ENCODE measurements around the gene CABP2. TPM values are rescaled to one million over a fixed set of nuclear protein-coding genes. Genes with fewer than 3 reads are reported as not detected.

The CABP2 gene
- polyA plus RNA-seq, 4 donors = not detected

DNA sequence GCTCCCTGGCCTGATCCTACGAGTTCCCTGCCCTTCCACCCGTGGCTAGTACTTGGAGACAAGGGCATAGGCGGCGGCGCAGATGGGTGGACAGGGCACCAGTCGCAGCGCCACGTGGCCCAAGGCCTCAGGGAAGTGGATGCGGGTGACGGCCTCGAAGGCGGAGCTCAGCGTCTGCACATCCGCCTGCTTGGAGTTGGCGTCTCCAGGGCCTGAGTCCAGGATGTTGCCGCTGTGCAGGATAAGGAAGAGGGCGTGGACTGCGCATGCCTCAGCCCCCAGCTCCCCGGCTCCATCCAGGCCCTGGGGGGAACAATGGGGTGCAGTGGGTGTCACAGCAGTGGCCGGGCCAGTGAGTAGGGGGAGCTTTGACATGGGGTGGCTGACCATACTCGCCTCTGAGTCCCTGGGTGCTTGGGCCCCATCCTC lies 24.7 kb downstream of the CABP2 start:
- DNase-seq = no peak

DNA sequence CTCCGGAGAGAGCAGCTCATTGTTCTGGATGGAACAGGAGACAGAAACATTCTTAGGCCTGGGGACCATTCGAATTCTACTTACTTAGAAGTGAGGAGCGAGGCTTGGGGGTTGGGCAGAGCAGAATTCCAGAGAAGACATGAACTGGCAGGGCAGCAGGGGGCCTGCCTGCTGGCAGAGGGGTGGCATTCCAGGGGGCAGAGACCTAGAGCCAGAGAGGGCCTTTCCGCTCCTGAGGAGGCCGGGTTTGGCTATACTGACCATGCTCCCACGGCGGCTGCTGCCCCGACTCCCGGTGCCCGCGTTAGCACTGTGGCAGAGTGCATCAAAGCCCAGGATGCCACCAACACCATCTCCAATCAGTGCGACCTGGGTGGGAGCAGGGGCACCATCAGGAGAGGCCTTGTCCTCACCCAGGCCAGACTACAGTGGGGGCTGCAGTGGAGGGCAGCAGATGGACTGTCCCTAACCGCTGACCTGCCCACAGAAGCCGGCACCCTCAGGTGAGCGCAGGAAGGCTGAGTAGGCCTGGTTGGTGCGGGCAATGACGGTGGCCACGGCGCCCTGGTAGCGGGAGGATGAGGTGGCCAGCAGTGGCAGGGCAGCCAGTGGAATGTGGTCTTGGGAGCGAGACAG lies 25.5 kb downstream of the CABP2 start:
- 94 to 97% (median 96%) methylated on average over 21 of the region's 21 CpGs for WGBS, 3 donors
- DNase-seq (no peak), FAIRE-seq (no peak)
- Histone ChIP-seq H3K36me3 (ENCODE audit: control insufficient read depth in 3 of 3, insufficient read depth in 2 of 3, low read depth in 1 of 3, low read length in 3 of 3) (peaks cover 14 to 94% (median 21%) of the 10 kb centered on the region in 3 donors), H3K27me3 (ENCODE audit: control insufficient read depth in 3 of 3, insufficient read depth in 3 of 3, low read length in 3 of 3) (no peaks in the 10 kb centered on the region), H3K4me3 (ENCODE audit: low read depth in 1 of 3, low read length in 3 of 3) (no peak overlapping the region), H3K27ac (ENCODE audit: low read depth in 1 of 3, low read length in 2 of 3) (no peak overlapping the region), H3K4me1 (ENCODE audit: control insufficient read depth in 3 of 3, insufficient read depth in 2 of 3, low read depth in 1 of 3, low read length in 2 of 3) (peaks cover 0 to 7% (median 0%) of the 10 kb centered on the region in 3 donors), H3K9me3 (ENCODE audit: control insufficient read depth in 2 of 2, insufficient read depth in 1 of 2, low read depth in 1 of 2, low read length in 1 of 2) (no peaks in the 10 kb centered on the region)

More for the DNA sequence above, 24.7 kb downstream of the CABP2 start:
- Histone ChIP-seq H3K27ac (ENCODE audit: low read depth in 1 of 3, low read length in 2 of 3) (no peak overlapping the region), H3K4me1 (ENCODE audit: control insufficient read depth in 3 of 3, insufficient read depth in 2 of 3, low read depth in 1 of 3, low read length in 2 of 3) (peaks cover 0 to 13% (median 2%) of the 10 kb centered on the region in 3 donors), H3K9me3 (ENCODE audit: control insufficient read depth in 2 of 2, insufficient read depth in 1 of 2, low read depth in 1 of 2, low read length in 1 of 2) (no peaks in the 10 kb centered on the region), H3K4me3 (ENCODE audit: low read depth in 1 of 3, low read length in 3 of 3) (no peak overlapping the region), H3K36me3 (ENCODE audit: control insufficient read depth in 3 of 3, insufficient read depth in 2 of 3, low read depth in 1 of 3, low read length in 3 of 3) (peaks cover 14 to 92% (median 14%) of the 10 kb centered on the region in 3 donors), H3K27me3 (ENCODE audit: control insufficient read depth in 3 of 3, insufficient read depth in 3 of 3, low read length in 3 of 3) (no peaks in the 10 kb centered on the region)
- FAIRE-seq = no peak
- 89 to 94% (median 89%) methylated on average over 21 of the region's 21 CpGs for WGBS, 3 donors

DNA sequence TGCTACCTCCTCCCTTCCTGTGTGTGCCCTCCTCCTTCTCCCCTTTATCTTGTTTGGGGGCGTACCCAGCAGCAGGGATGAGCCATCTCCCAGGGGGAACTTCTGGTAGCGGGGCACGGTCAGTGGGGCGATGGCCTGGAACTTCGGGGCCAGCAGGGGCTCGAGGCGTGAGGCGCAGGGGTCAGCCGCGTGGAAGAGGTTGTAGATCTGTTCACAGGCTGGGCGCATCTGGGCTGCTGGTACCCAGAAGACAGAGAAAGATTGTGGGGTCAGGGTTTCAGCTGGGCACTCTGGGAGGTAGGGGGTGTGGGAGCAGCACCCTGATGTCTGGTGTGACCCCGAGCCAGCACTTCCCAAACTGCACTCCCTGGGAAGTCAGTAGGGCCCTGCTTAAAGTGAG lies 27.1 kb downstream of the CABP2 start:
- H3K4me1 ChIP-seq (ENCODE audit: control insufficient read depth in 3 of 3, insufficient read depth in 2 of 3, low read depth in 1 of 3, low read length in 2 of 3) = peaks cover 0 to 1% (median 0%) of the 10 kb centered on the region in 3 donors
- no peak for FAIRE-seq
- no peaks in the 10 kb centered on the region for H3K9me3 ChIP-seq (ENCODE audit: control insufficient read depth in 2 of 2, insufficient read depth in 1 of 2, low read depth in 1 of 2, low read length in 1 of 2)
- no peaks in the 10 kb centered on the region for H3K27me3 ChIP-seq (ENCODE audit: control insufficient read depth in 3 of 3, insufficient read depth in 3 of 3, low read length in 3 of 3)
- 93 to 97% (median 96%) methylated on average over 12 of the region's 12 CpGs for WGBS, 3 donors
- no peak overlapping the region for H3K4me3 ChIP-seq (ENCODE audit: low read depth in 1 of 3, low read length in 3 of 3)
- peaks cover 12 to 94% (median 34%) of the 10 kb centered on the region in 3 donors for H3K36me3 ChIP-seq (ENCODE audit: control insufficient read depth in 3 of 3, insufficient read depth in 2 of 3, low read depth in 1 of 3, low read length in 3 of 3)
- H3K27ac ChIP-seq (ENCODE audit: low read depth in 1 of 3, low read length in 2 of 3) = no peak overlapping the region
- no peak for DNase-seq

DNA sequence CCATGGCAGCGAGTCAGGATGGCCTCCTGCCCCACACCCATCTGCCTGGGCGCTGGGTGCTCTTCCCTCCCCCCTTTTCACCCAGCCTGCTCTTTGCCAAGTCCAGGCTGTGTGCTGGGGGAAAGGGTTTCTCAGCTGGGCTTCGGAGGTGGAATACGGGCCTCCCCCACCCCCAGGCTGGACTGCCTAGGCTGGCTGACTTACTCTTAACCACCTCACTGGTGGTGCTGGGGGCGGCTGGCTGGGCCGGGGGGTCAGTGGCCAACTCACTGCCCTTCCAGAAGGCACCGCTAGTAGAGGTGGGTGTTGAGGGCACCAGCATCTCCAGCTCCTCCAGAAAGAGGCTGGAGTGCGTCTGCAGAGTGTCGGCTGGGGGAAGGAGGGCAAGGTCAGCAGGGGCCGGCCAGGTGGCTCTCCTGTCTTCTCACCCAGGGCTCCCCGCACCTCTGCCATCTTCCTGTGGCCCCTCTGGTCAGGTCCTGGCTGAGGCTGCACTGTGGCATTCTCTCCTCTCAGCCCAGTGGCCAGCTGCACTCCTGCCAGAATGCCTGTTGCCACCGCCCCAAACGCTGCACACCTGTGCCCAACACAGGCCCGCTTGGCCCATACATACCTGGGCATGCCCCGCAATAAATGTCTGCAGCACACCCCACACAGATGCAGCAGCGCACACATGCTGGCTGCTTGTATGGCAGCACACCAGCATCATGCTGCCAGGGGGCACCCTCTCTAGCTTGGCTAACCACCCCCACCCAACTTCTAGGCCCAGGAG lies 27.8 kb downstream of the CABP2 start:
- Histone ChIP-seq H3K27me3 (ENCODE audit: control insufficient read depth in 3 of 3, insufficient read depth in 3 of 3, low read length in 3 of 3) (no peaks in the 10 kb centered on the region), H3K27ac (ENCODE audit: low read depth in 1 of 3, low read length in 2 of 3) (no peak overlapping the region), H3K36me3 (ENCODE audit: control insufficient read depth in 3 of 3, insufficient read depth in 2 of 3, low read depth in 1 of 3, low read length in 3 of 3) (peaks cover 12 to 98% (median 34%) of the 10 kb centered on the region in 3 donors), H3K9me3 (ENCODE audit: control insufficient read depth in 2 of 2, insufficient read depth in 1 of 2, low read depth in 1 of 2, low read length in 1 of 2) (no peaks in the 10 kb centered on the region), H3K4me3 (ENCODE audit: low read depth in 1 of 3, low read length in 3 of 3) (no peak overlapping the region), H3K4me1 (ENCODE audit: control insufficient read depth in 3 of 3, insufficient read depth in 2 of 3, low read depth in 1 of 3, low read length in 2 of 3) (no peaks in the 10 kb centered on the region)
- DNase-seq (no peak), FAIRE-seq (no peak)
- WGBS, 3 donors = 89 to 94% (median 93%) methylated on average over 15 to 16 of the region's 16 CpGs

DNA sequence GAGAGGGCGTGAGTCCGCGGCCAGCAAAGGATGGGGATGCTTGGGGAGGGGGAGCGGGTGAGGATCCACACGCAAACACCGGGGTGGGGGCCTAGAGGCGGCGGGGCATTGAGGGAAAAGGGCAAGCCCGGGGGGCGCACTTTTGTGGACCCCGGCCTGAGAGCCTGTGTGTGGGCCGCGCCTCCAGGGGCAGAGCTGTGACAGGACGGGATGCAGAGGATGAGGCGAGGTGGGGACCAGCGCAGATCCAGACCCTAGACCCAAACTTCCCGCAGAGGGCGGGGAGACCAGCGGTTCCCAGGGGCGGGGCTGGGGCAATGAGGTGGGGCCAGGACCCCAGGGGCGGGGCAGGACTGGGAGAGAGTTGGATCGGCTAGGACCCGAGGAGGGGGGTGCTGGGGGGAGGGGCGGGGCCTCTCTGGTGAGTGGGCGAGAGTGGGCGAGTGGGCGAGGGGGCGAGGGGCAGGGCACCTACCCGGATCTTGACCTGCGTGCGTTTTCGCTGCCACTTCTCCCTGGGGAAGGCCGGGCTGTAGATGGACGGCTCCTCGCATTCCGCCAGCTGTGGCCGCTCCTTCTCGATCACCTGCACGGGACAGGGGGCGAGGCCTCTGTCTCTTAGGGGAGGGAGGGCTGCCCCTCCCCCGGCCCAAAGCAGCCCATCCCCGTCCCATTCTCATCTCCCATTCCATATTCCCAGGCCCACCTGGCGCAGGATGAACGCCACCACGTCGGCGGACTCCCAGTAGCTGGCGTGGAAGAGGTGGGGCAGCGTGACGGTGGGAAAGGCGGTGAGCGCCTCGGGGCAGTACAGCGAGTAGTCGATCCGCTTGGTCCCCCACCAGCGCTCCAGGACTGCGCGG lies 28.6 kb downstream of the CABP2 start:
- H3K9me3 ChIP-seq (ENCODE audit: control insufficient read depth in 2 of 2, insufficient read depth in 1 of 2, low read depth in 1 of 2, low read length in 1 of 2) = no peaks in the 10 kb centered on the region
- H3K4me3 ChIP-seq (ENCODE audit: low read depth in 1 of 3, low read length in 3 of 3) = no peak overlapping the region
- H3K4me1 ChIP-seq (ENCODE audit: control insufficient read depth in 3 of 3, insufficient read depth in 2 of 3, low read depth in 1 of 3, low read length in 2 of 3) = no peaks in the 10 kb centered on the region
- DNase-seq = no peak
- H3K27ac ChIP-seq (ENCODE audit: low read depth in 1 of 3, low read length in 2 of 3) = no peak overlapping the region
- no peak for FAIRE-seq
- H3K36me3 ChIP-seq (ENCODE audit: control insufficient read depth in 3 of 3, insufficient read depth in 2 of 3, low read depth in 1 of 3, low read length in 3 of 3) = peaks cover 12 to 98% (median 35%) of the 10 kb centered on the region in 3 donors
- H3K27me3 ChIP-seq (ENCODE audit: control insufficient read depth in 3 of 3, insufficient read depth in 3 of 3, low read length in 3 of 3) = no peaks in the 10 kb centered on the region
- WGBS, 3 donors = 92 to 96% (median 94%) methylated on average over 47 to 59 of the region's 59 CpGs

DNA sequence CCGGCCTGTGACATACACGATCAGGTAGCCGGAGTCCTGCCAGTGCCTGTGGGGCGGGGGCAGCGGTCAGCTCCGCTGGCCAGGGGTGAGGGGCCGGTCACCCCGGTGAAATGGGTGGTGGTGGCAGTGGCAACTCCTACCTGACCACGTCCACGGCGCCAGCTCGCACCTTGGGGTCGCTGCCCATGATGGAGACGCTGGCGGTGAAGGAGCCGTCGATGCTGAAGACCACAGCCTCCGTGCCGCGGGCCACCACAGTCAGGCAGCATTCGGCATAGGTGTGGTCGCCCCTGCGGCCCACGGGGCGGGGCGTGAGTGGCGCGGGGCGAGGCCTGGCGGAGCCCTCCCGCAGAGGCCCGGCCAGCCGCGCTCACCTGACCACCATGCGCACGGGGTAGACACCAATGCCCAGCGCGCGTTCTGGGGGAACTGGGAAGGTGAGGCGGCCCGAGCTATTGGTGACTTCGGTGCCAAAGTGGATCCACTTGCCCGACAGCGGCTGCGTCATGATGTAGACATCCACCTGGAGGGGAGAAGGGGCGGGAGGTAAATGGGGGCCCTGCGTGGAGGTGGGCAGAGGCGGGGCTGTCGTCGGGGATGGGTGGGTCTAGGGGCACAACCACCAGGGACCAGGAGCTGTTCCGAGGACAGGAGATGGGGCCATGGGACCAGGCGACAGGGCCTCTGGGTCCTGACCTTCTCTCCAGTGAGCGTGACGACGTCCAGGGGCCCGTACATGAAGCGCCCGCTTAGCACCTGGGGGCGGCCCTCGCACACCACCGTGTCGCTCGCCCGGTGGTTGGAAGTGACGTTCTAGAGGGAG lies 29.5 kb downstream of the CABP2 start:
- DNase-seq (no peak), FAIRE-seq (no peak)
- Histone ChIP-seq H3K4me3 (ENCODE audit: low read depth in 1 of 3, low read length in 3 of 3) (no peak overlapping the region), H3K27ac (ENCODE audit: low read depth in 1 of 3, low read length in 2 of 3) (no peak overlapping the region), H3K36me3 (ENCODE audit: control insufficient read depth in 3 of 3, insufficient read depth in 2 of 3, low read depth in 1 of 3, low read length in 3 of 3) (peaks cover 12 to 99% (median 36%) of the 10 kb centered on the region in 3 donors), H3K4me1 (ENCODE audit: control insufficient read depth in 3 of 3, insufficient read depth in 2 of 3, low read depth in 1 of 3, low read length in 2 of 3) (no peaks in the 10 kb centered on the region), H3K27me3 (ENCODE audit: control insufficient read depth in 3 of 3, insufficient read depth in 3 of 3, low read length in 3 of 3) (no peaks in the 10 kb centered on the region), H3K9me3 (ENCODE audit: control insufficient read depth in 2 of 2, insufficient read depth in 1 of 2, low read depth in 1 of 2, low read length in 1 of 2) (no peaks in the 10 kb centered on the region)
- 94 to 98% (median 95%) methylated on average over 56 to 65 of the region's 65 CpGs for WGBS, 3 donors

DNA sequence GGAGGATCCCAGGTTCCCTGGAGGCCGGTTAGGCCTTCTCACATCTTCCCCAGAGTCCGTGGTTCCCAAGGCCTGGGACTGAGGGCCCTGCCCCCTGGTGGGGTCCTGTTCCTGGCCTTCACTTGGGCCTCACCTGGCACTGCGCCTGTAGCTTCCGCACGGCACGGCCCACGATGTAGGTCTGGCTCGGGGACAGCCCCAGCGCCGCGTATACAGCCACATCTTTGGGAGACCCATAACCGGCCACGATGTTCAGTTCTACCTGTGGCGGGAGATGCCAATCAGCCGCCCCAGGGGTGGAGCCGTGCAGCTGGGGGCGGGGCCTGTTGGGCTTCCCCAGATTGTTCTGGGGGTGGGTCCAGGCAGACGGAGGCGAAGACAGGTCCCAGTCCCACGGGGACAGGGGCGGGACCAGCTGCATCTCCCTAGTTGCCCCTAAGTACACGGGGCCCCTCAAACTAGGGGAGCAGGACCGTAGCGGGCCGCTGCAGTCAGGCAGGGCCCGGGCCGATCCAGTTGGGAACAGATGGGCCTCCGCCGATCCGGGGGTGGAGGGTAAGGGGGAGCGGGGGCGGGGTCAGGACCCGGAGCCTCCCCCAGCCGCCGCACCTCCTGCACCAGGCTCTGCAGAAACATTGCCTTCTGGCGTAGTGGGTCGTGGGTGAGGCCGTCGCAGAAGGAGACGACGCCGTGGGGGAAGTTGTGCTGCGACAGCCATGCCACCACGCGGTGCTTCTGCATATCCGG lies 30.3 kb downstream of the CABP2 start:
- DNase-seq = no peak
- H3K27ac ChIP-seq (ENCODE audit: low read depth in 1 of 3, low read length in 2 of 3) = no peak overlapping the region
- no peaks in the 10 kb centered on the region for H3K27me3 ChIP-seq (ENCODE audit: control insufficient read depth in 3 of 3, insufficient read depth in 3 of 3, low read length in 3 of 3)
- peaks cover 7 to 99% (median 36%) of the 10 kb centered on the region in 3 donors for H3K36me3 ChIP-seq (ENCODE audit: control insufficient read depth in 3 of 3, insufficient read depth in 2 of 3, low read depth in 1 of 3, low read length in 3 of 3)
- no peak overlapping the region for H3K4me3 ChIP-seq (ENCODE audit: low read depth in 1 of 3, low read length in 3 of 3)
- 84 to 91% (median 88%) methylated on average over 41 to 46 of the region's 46 CpGs for WGBS, 3 donors
- no peak for FAIRE-seq
- H3K4me1 ChIP-seq (ENCODE audit: control insufficient read depth in 3 of 3, insufficient read depth in 2 of 3, low read depth in 1 of 3, low read length in 2 of 3) = no peaks in the 10 kb centered on the region
- no peaks in the 10 kb centered on the region for H3K9me3 ChIP-seq (ENCODE audit: control insufficient read depth in 2 of 2, insufficient read depth in 1 of 2, low read depth in 1 of 2, low read length in 1 of 2)

All from small intestine (tissue), 7 donors.